HG03064 (cell line): ENCODE measurements around the gene SPATA6.
"Not testable (repeated sequence)": the region's sequence is repeated elsewhere in the genome, so short reads cannot be mapped to it uniquely, and the experiment has no call there.

Experiments
- ATAC-seq: cut with Tn5 transposase; IDR thresholded peaks from one replicate; pipeline ENCODE4 v1.9.1; 2021; ENCODE audit warnings: low read depth; ENCODE audit not compliant: unreplicated experiment

SPATA6 gene

GRCh38 chr1:48471691-48472576 is at the start of gene SPATA6:
SPATA6 (minus strand) TSS chr1:48472204; CDS start chr1:48472008, 196 bp downstream.
- ATAC-seq: peak; percentile 97

- not testable (repeated sequence) for ATAC-seq
These were observed 47.9 kb upstream of the SPATA6 start for GRCh38 chr1:48519896-48520295.

- ATAC-seq: no peak
These were observed 34.9 kb upstream of the SPATA6 start for GRCh38 chr1:48506870-48507269.

- no peak for ATAC-seq
These were observed 28.8 kb upstream of the SPATA6 start for GRCh38 chr1:48500541-48501450.

GRCh38 chr1:48499211-48499735 is 27.3 kb upstream of the SPATA6 start:
- no peak for ATAC-seq

- ATAC-seq: peak; percentile 81
These were observed 26.2 kb upstream of the SPATA6 start for GRCh38 chr1:48498096-48498791.

- no peak for ATAC-seq
These were observed 23.9 kb upstream of the SPATA6 start for GRCh38 chr1:48495911-48496310.

GRCh38 chr1:48495166-48495565 is 23.2 kb upstream of the SPATA6 start:
- ATAC-seq: no peak

- no peak for ATAC-seq
These were observed 22.2 kb upstream of the SPATA6 start for GRCh38 chr1:48493970-48494769.

GRCh38 chr1:48493041-48493440 is 21.0 kb upstream of the SPATA6 start:
- ATAC-seq: no peak

GRCh38 chr1:48492392-48492791 is 20.4 kb upstream of the SPATA6 start:
- ATAC-seq: no peak

- ATAC-seq: no peak
These were observed 16.7 kb upstream of the SPATA6 start for GRCh38 chr1:48488721-48489120.

GRCh38 chr1:48480504-48480903 is 8.5 kb upstream of the SPATA6 start:
- no peak for ATAC-seq

- not testable (repeated sequence) for ATAC-seq
These were observed 8.0 kb upstream of the SPATA6 start for GRCh38 chr1:48480023-48480422.

GRCh38 chr1:48472638-48473037 is 634 bp upstream of the SPATA6 start:
- no peak for ATAC-seq

- no peak for ATAC-seq
These were observed 884 bp downstream of the SPATA6 start for GRCh38 chr1:48470950-48471690.

GRCh38 chr1:48470481-48470855 is 1.5 kb downstream of the SPATA6 start:
- ATAC-seq: no peak

GRCh38 chr1:48469616-48470480 is 2.2 kb downstream of the SPATA6 start:
- no peak for ATAC-seq
